HEK293T (cell line): ENCODE data around the gene PALLD.

ENCODE experiments used
- CTCF ChIA-PET: fragments of 350-600 bp; formaldehyde crosslinking; extraction: SDS; loops from one replicate; lab custom pipeline; 2021; ENCODE audit warnings: antibody characterized with exemption, inconsistent platforms; lab: Yijun Ruan, JAX
- POLR2A ChIA-PET: fragments of 350-600 bp; formaldehyde crosslinking; extraction: SDS; loops from one replicate; lab custom pipeline; 2020; ENCODE audit warnings: antibody characterized with exemption, inconsistent platforms; lab: Yijun Ruan, JAX
- DNase-seq: peaks from one replicate; pipeline ENCODE4 v3.0.0; 2012; ENCODE audit warnings: mixed read lengths; ENCODE audit errors: extremely low spot score
- ARNT ChIP-seq: fragments of 450-650 bp; IDR thresholded peaks from 2 replicates; pipeline ENCODE4 v1.6.1; 2017; ENCODE audit warnings: mild to moderate bottlenecking
- BHLHE40 ChIP-seq: fragments of 450-650 bp; IDR thresholded peaks from 2 replicates; pipeline ENCODE4 v1.6.1; 2016; ENCODE audit warnings: mild to moderate bottlenecking, moderate library complexity, borderline replicate concordance
- CTBP1 ChIP-seq: fragments of 450-650 bp; IDR thresholded peaks from 2 replicates; pipeline ENCODE4 v1.6.1; 2016; ENCODE audit warnings: borderline replicate concordance
- ELF4 ChIP-seq: fragments of 450-650 bp; IDR thresholded peaks from 2 replicates; pipeline ENCODE4 v1.6.1; 2017; ENCODE audit warnings: antibody characterized with exemption
- FOXA1 ChIP-seq: fragments of 450-650 bp; IDR thresholded peaks from 2 replicates; pipeline ENCODE4 v1.6.1; 2016; ENCODE audit warnings: mild to moderate bottlenecking
- FOXK2 ChIP-seq: fragments of 450-650 bp; IDR thresholded peaks from 2 replicates; pipeline ENCODE4 v1.6.1; 2016; ENCODE audit warnings: mild to moderate bottlenecking
- FOXM1 ChIP-seq: fragments of 450-650 bp; IDR thresholded peaks from 2 replicates; pipeline ENCODE4 v1.6.1; 2017; ENCODE audit warnings: mild to moderate bottlenecking, borderline replicate concordance
- HDGF ChIP-seq: fragments of 450-650 bp; IDR thresholded peaks from 2 replicates; pipeline ENCODE4 v1.6.1; 2017; ENCODE audit warnings: antibody characterized with exemption, borderline replicate concordance
- L3MBTL2 ChIP-seq: fragments of 450-650 bp; conservative IDR thresholded peaks from 2 replicates; pipeline ENCODE4 v1.6.1; 2016; ENCODE audit warnings: mild to moderate bottlenecking
- LEF1 ChIP-seq: fragments of 450-650 bp; IDR thresholded peaks from 2 replicates; pipeline ENCODE4 v1.6.1; 2017; ENCODE audit warnings: mild to moderate bottlenecking, borderline replicate concordance
- NFRKB ChIP-seq: fragments of 450-650 bp; IDR thresholded peaks from 2 replicates; pipeline ENCODE4 v1.6.1; 2016; ENCODE audit warnings: mild to moderate bottlenecking, moderate library complexity
- SP1 ChIP-seq: fragments of 450-650 bp; IDR thresholded peaks from 2 replicates; pipeline ENCODE4 v1.6.1; 2017
- SUZ12 ChIP-seq: fragments of 450-650 bp; IDR thresholded peaks from 2 replicates; pipeline ENCODE4 v1.6.1; 2016; ENCODE audit warnings: mild to moderate bottlenecking
- TARDBP ChIP-seq: fragments of 450-650 bp; IDR thresholded peaks from 2 replicates; pipeline ENCODE4 v1.6.1; 2016
- ZNF384 ChIP-seq: fragments of 450-650 bp; IDR thresholded peaks from 2 replicates; pipeline ENCODE4 v1.6.1; 2016
- TF ChIP-seq, protein P1 (sequence below): fragments of 450-650 bp; IDR thresholded peaks from 2 replicates; pipeline ENCODE4 v1.6.1; 2016

The PALLD gene

DNA sequence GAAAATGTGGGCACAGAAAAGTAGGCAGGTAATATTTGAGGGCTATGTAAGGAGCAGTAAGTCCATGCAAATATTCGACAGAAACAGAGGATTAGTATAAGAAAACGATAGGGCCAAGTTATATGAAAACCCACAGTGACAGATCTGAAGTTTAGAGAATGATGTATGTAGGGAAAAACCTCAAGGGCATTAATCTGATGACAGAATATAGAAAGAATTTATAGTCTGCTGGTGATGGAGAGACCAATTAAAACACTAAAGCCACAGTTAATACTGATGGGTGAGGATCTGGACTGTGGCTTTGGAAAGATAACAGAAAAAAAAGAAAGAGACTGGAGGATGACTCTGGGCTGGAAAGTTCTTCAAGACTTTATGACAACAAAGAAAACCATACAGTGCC lies 169.7 kb downstream of the PALLD start:
- TF ChIP-seq, protein P1, sequence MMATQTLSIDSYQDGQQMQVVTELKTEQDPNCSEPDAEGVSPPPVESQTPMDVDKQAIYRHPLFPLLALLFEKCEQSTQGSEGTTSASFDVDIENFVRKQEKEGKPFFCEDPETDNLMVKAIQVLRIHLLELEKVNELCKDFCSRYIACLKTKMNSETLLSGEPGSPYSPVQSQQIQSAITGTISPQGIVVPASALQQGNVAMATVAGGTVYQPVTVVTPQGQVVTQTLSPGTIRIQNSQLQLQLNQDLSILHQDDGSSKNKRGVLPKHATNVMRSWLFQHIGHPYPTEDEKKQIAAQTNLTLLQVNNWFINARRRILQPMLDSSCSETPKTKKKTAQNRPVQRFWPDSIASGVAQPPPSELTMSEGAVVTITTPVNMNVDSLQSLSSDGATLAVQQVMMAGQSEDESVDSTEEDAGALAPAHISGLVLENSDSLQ: peak; percentile 70
- TF ChIP-seq NFRKB: no peak
- DNase-seq: no peak
- ChIA-PET CTCF (interaction anchor here (0.6 to 1.6 kb wide), 3 partner anchors 9 to 200 kb away, joined by 4 to 8 read pairs (median 4); no protein-coding TSS in a partner anchor), POLR2A (no interaction called here)

DNA sequence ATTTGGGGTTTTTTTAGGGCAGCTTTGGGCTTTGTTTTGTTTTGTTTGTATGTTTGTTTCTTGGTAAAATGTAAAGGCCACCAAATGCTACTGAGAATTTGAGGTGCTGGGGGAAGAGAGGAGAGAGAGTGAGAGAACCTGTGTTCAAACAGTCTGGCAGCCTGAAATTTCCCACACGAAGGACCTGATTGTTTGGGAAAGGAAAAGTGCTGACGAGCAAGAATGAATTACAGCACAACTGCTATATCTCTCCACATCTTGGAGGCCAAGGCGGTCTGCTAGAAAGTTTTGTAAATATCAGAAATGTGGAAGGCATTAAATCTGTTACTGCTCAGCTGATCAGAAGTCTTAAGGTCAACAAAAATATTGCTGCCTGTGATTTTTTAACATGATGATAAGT lies 170.5 kb downstream of the PALLD start:
- CTCF ChIA-PET: interaction anchor here (0.7 kb wide), 1 partner anchor 62 kb away, joined by 3 read pairs; no protein-coding TSS in a partner anchor
- POLR2A ChIA-PET: no interaction called here
- TF ChIP-seq LEF1 (no peak), CTBP1 (no peak), TARDBP (no peak), FOXM1 (no peak), HDGF (no peak), ZNF384 (no peak), SUZ12 (no peak), FOXA1 (no peak), ELF4 (no peak), NFRKB (no peak)
- TF ChIP-seq, protein P1: no peak
- DNase-seq: no peak

DNA sequence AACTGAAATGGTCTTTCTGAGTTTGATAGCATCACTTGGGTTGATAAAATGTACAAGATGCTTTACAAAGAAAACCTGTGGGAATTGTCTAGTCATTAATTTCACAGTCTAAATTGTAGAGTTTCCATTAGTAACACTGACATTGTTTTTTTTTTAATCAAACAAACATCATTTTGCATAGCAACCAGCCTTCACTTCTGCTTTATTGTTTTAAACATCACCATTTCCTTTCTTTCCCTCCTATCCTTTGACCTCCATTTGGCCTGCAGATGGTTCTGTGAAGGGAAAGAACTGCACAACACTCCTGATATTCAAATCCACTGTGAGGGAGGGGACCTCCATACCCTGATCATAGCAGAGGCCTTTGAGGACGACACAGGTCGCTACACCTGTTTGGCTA lies 171.1 kb downstream of the PALLD start:
- TF ChIP-seq LEF1 (no peak), HDGF (no peak), FOXM1 (no peak), BHLHE40 (no peak), FOXA1 (no peak), SP1 (no peak), TARDBP (no peak), SUZ12 (no peak), FOXK2 (no peak), ARNT (no peak), NFRKB (no peak), ZNF384 (no peak)
- TF ChIP-seq, protein P1: no peak
- CTCF ChIA-PET: no interaction called here

DNA sequence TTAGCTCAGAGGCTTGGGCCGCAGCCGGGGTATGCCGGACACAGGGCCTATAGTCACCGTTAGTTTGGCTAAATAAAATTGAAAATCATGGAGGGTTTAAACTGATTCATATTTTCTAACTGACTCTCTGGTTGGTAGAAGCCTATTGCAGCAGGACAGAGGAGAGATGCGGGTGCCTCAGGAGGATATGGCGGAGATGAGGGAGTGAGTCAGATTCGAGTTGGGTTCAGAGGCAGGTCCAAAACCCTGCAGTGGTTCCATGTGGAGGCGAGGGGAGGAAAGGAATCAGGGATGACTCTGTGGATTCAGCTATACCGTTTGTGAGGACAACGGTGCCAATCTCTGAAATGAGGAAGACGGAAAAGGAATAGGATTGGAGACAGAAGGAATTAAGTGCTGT lies 176.6 kb downstream of the PALLD start:
- POLR2A ChIA-PET: interaction anchor here (0.7 kb wide), 1 partner anchor 163 kb away, joined by 3 read pairs; no protein-coding TSS in a partner anchor
- TF ChIP-seq ZNF384 (no peak), LEF1 (no peak), HDGF (no peak), BHLHE40 (no peak), L3MBTL2 (no peak), FOXK2 (no peak), FOXM1 (no peak), NFRKB (no peak), TARDBP (no peak), SUZ12 (no peak), ELF4 (no peak)
- TF ChIP-seq, protein P1: no peak
- CTCF ChIA-PET: no interaction called here
- no peak for DNase-seq

More for the DNA sequence above, 171.1 kb downstream of the PALLD start:
- POLR2A ChIA-PET: no interaction called here
- DNase-seq: no peak

DNA sequence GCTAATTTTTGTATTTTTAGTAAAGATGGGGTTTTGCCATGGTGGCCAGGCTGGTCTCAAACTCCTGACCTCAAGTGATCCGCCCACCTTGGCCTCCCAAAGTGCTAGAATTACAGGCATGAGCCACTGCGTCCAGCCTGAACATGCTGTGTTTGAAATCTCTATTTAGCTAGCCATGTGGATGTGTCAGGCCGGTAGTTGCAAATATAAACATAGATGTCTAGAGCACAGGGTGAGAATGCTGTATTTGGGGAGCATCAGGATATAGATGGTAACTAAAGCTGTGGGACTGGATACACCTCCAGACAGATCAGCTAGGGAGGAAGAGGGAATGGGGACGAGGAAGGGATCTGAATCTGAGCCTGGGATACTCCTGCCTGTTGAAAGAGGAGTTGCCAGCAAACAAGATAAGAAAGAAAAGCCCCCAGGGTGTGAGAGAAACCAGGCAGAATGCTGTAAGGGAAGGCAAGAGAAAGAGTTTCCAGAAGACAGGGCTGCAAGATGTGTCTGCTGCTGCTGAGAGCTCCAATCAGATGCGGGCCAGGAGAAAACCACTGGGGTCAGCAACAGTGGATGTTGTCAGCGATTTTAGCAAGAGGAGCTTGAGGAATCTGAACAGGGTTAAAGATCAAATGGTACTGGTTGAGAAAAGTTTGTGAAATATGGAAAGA lies 177.4 kb downstream of the PALLD start:
- TF ChIP-seq LEF1: no peak
- TF ChIP-seq FOXM1: no peak
- no peak for TF ChIP-seq ZNF384
- TF ChIP-seq SP1: no peak
- TF ChIP-seq ELF4: no peak
- TF ChIP-seq, protein P1: no peak
- TF ChIP-seq CTBP1: no peak
- no peak for TF ChIP-seq FOXA1
- no peak for TF ChIP-seq BHLHE40
- no peak for TF ChIP-seq SUZ12
- TF ChIP-seq FOXK2: no peak
- no peak for TF ChIP-seq HDGF
- ChIA-PET POLR2A (interaction anchor here (0.8 to 1.5 kb wide), 6 partner anchors 13 to 43 kb away, joined by 3 to 7 read pairs (median 4); no protein-coding TSS in a partner anchor), CTCF (interaction anchor here (1.0 to 2.3 kb wide), 6 partner anchors 8 to 89 kb away, joined by 3 to 8 read pairs (median 4); no protein-coding TSS in a partner anchor)
- DNase-seq: no peak
